Upper lobe of left lung (tissue), 4 donors: ENCODE data around the gene NLGN1.

Experiments used
- POLR2AphosphoS5 ChIP-seq, 2 donors: sonication (generic); formaldehyde crosslinking; IDR thresholded peaks; one replicate each; pipeline ENCODE4 v1.5.1; 2017; ENCODE audit warnings: antibody characterized with exemption in 2 of 2
- TF ChIP-seq, protein P1 (sequence below), 6 experiments: fragments of 450-650 bp in 4 of 6; fragments of 200-600 bp in 2 of 6; sonication (generic) in 2 of 6; IDR thresholded peaks; one replicate each; pipeline ENCODE4 v1.5.1; 2016 to 2019; ENCODE audit warnings: antibody characterized with exemption in 6 of 6

DNA sequence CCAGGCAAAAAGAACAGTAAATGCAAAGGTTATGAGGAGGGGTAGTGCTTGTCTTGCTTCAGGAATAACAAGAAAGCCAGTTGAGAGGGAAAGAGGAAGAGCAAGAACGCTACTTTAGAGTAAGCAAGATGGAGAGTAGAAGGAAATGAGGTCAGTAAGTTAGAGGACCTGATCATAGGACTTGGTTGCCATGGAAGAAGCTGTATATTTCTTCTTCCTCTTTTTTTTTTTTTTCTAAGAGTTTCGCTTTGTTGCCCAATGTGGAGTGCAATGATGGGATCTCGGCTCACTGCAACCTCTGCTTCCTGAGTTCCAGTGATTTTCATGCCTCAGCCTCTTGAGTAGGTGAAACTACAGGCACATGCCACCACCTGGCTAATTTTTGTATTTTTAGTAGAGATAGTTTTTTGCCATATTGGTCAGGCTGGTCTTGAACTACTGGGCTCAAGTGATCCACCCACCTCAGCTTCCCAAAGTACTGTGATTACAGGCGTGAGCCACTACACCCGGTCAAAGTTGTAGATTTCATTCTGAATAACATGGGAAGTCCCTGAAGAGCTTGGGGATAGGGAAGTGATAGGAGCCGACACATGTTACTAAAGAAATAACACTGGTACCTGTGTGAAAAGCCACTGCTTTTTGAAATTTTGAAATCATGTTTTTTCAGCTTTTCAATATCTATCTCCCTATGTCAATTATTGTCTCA is 933.7 kb downstream of the NLGN1 start:
- no peak for TF ChIP-seq POLR2AphosphoS5 (IDR thresholded peaks at IDR 0.05)
- TF ChIP-seq, protein P1, sequence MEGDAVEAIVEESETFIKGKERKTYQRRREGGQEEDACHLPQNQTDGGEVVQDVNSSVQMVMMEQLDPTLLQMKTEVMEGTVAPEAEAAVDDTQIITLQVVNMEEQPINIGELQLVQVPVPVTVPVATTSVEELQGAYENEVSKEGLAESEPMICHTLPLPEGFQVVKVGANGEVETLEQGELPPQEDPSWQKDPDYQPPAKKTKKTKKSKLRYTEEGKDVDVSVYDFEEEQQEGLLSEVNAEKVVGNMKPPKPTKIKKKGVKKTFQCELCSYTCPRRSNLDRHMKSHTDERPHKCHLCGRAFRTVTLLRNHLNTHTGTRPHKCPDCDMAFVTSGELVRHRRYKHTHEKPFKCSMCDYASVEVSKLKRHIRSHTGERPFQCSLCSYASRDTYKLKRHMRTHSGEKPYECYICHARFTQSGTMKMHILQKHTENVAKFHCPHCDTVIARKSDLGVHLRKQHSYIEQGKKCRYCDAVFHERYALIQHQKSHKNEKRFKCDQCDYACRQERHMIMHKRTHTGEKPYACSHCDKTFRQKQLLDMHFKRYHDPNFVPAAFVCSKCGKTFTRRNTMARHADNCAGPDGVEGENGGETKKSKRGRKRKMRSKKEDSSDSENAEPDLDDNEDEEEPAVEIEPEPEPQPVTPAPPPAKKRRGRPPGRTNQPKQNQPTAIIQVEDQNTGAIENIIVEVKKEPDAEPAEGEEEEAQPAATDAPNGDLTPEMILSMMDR (IDR thresholded peaks at IDR 0.05): no peak
